GM12874 (cell line): Measurements from ENCODE around the gene YY1.

ENCODE experiments used
- CTCF ChIP-seq: IDR thresholded peaks from 2 replicates; pipeline ENCODE4 v1.5.1; 2011; ENCODE audit warnings: low read depth, mild to moderate bottlenecking, control low read depth, low read length, moderate library complexity; ENCODE audit not compliant: insufficient read depth

The YY1 gene

GRCh38 chr14:100307766-100308426 is 69.0 kb downstream of the YY1 start:
- TF ChIP-seq CTCF = no peak

- TF ChIP-seq CTCF = no peak
Measured at GRCh38 chr14:100309028-100309737, 70.2 kb downstream of the YY1 start.

- no peak for TF ChIP-seq CTCF
Measured at GRCh38 chr14:100312877-100313400, 74.0 kb downstream of the YY1 start.

GRCh38 chr14:100313464-100314230 is 74.7 kb downstream of the YY1 start:
- TF ChIP-seq CTCF = no peak

- no peak for TF ChIP-seq CTCF
Measured at GRCh38 chr14:100314724-100315123, 75.8 kb downstream of the YY1 start.

- no peak for TF ChIP-seq CTCF
Measured at GRCh38 chr14:100317389-100317788, 78.4 kb downstream of the YY1 start.
